ENCODE results near the gene FAM210B.

The FAM210B gene

DNA sequence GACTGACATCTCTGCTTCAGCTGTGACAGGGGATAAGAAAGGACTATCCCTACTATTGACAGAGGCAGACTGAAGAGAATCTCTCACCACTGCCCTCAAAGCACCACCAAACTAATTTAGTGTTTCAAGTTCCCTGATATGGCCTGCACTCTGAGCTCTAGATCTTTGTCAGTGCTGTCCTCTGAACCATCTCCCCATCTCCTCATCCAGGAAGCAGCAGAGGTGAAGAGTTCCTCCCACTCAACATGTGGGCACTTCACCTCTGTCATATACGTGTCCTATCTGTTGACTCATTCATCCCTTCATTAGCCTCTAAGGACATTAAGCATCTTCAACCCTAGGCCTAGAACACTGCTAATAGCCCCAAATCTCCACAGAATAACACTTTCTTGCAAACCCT, 14.1 kb downstream of the FAM210B start:
- H3F3A ChIP-seq (ENCODE audit: insufficient read depth): peaks cover 15% of the 10 kb centered on the region; the same call in 1 of the 2 replicates
- H3K27ac ChIP-seq (ENCODE audit: low read depth, low read length): no peak overlapping the region
- no peak overlapping the region for H3K9ac ChIP-seq (ENCODE audit: low read length)
- H3K79me2 ChIP-seq (ENCODE audit: insufficient read depth, low read length): peaks cover 25% of the 10 kb centered on the region
- H3K9me3 ChIP-seq (ENCODE audit: insufficient read depth, low read length): no peaks in the 10 kb centered on the region
- TF ChIP-seq EZH2phosphoT487 (conservative IDR thresholded peaks at IDR 0.05; ENCODE audit: low read length): no peak
- TF ChIP-seq, protein P1, sequence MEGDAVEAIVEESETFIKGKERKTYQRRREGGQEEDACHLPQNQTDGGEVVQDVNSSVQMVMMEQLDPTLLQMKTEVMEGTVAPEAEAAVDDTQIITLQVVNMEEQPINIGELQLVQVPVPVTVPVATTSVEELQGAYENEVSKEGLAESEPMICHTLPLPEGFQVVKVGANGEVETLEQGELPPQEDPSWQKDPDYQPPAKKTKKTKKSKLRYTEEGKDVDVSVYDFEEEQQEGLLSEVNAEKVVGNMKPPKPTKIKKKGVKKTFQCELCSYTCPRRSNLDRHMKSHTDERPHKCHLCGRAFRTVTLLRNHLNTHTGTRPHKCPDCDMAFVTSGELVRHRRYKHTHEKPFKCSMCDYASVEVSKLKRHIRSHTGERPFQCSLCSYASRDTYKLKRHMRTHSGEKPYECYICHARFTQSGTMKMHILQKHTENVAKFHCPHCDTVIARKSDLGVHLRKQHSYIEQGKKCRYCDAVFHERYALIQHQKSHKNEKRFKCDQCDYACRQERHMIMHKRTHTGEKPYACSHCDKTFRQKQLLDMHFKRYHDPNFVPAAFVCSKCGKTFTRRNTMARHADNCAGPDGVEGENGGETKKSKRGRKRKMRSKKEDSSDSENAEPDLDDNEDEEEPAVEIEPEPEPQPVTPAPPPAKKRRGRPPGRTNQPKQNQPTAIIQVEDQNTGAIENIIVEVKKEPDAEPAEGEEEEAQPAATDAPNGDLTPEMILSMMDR (IDR thresholded peaks at IDR 0.05; ENCODE audit: insufficient read depth, low read length, poor library complexity, severe bottlenecking): no peak
- H3K36me3 ChIP-seq (ENCODE audit: low read length): peaks cover 38% of the 10 kb centered on the region; the same call in 1 of the 2 replicates
- peaks cover 11% of the 10 kb centered on the region; the same call in 1 of the 2 replicates for H4K20me1 ChIP-seq (ENCODE audit: low read depth, low read length)
- H3K9me2 ChIP-seq (replicated peaks; ENCODE audit: insufficient read depth, low read length): no peaks in the 10 kb centered on the region
- no peak overlapping the region for H3K4me2 ChIP-seq (ENCODE audit: low read depth, low read length, poor library complexity, severe bottlenecking)
- H2AFZ ChIP-seq (ENCODE audit: low read depth, low read length, severe bottlenecking): no peak overlapping the region
- no peak overlapping the region for H3K4me3 ChIP-seq (ENCODE audit: insufficient read depth, low read length, poor library complexity, severe bottlenecking)
- H3K27me3 ChIP-seq (ENCODE audit: low read length): no peaks in the 10 kb centered on the region

DNA sequence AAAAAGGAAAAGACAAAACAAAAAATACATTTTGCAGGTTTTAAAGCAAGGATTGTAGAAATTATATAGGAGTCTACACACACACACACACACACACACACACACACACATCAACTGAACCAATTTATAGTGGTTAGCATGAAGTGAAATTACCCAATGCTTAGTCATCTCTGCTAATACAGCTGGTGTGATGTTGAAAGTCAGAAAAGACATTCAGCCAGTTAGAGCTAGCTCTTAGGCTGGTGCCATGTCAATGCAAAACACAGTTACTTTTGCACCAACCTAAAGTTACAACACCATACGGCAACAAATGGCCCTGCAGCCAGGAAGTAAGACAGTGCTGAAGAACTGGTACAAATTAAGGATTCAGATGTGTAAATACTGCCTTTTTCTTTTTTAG, 15.2 kb downstream of the FAM210B start:
- no peak for TF ChIP-seq EZH2phosphoT487 (conservative IDR thresholded peaks at IDR 0.05; ENCODE audit: low read length)
- TF ChIP-seq, protein P1 (IDR thresholded peaks at IDR 0.05; ENCODE audit: insufficient read depth, low read length, poor library complexity, severe bottlenecking): no peak

DNA sequence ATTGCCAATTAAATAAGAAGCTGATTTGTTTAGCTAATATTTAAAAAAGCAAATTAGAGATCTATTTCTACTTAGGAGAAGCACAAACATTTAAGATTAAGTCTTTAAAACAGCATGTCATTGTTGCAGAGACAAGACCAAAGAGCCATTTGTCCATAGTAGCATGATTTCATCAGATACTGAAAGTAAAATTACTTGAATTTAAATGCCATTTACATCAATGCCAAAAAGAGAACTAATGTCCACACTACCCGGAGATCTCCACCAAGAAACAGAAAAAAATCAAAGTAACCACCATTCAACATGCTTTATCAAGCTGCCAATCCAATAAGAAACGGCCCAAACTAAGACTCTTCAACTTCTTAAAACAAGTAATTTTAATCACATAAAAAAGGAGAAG, 17.6 kb downstream of the FAM210B start:
- H3F3A ChIP-seq (ENCODE audit: insufficient read depth): no peaks in the 10 kb centered on the region
- H3K4me2 ChIP-seq (ENCODE audit: low read depth, low read length, poor library complexity, severe bottlenecking): no peak overlapping the region
- H4K20me1 ChIP-seq (ENCODE audit: low read depth, low read length): peaks cover 14% of the 10 kb centered on the region
- no peaks in the 10 kb centered on the region for H3K9me3 ChIP-seq (ENCODE audit: insufficient read depth, low read length)
- H3K9ac ChIP-seq (ENCODE audit: low read length): no peak overlapping the region
- no peak overlapping the region for H3K4me3 ChIP-seq (ENCODE audit: insufficient read depth, low read length, poor library complexity, severe bottlenecking)
- no peaks in the 10 kb centered on the region for H3K27me3 ChIP-seq (ENCODE audit: low read length)
- TF ChIP-seq, protein P1 (IDR thresholded peaks at IDR 0.05; ENCODE audit: insufficient read depth, low read length, poor library complexity, severe bottlenecking): no peak
- TF ChIP-seq EZH2phosphoT487 (conservative IDR thresholded peaks at IDR 0.05; ENCODE audit: low read length): no peak
- peaks cover 49% of the 10 kb centered on the region for H3K79me2 ChIP-seq (ENCODE audit: insufficient read depth, low read length)
- H2AFZ ChIP-seq (ENCODE audit: low read depth, low read length, severe bottlenecking): no peak overlapping the region
- H3K27ac ChIP-seq (ENCODE audit: low read depth, low read length): no peak overlapping the region
- H3K36me3 ChIP-seq (ENCODE audit: low read length): peaks cover 58% of the 10 kb centered on the region
- no peaks in the 10 kb centered on the region for H3K9me2 ChIP-seq (replicated peaks; ENCODE audit: insufficient read depth, low read length)

More for the DNA sequence above, 15.2 kb downstream of the FAM210B start:
- Histone ChIP-seq H3K36me3 (ENCODE audit: low read length) (peaks cover 47% of the 10 kb centered on the region), H3K4me2 (ENCODE audit: low read depth, low read length, poor library complexity, severe bottlenecking) (no peak overlapping the region), H2AFZ (ENCODE audit: low read depth, low read length, severe bottlenecking) (no peak overlapping the region), H3K79me2 (ENCODE audit: insufficient read depth, low read length) (peaks cover 36% of the 10 kb centered on the region), H3K9me2 (replicated peaks; ENCODE audit: insufficient read depth, low read length) (no peaks in the 10 kb centered on the region), H4K20me1 (ENCODE audit: low read depth, low read length) (peaks cover 11% of the 10 kb centered on the region; the same call in 1 of the 2 replicates), H3K27ac (ENCODE audit: low read depth, low read length) (no peak overlapping the region), H3K4me3 (ENCODE audit: insufficient read depth, low read length, poor library complexity, severe bottlenecking) (no peak overlapping the region), H3K9me3 (ENCODE audit: insufficient read depth, low read length) (no peaks in the 10 kb centered on the region), H3K27me3 (ENCODE audit: low read length) (no peaks in the 10 kb centered on the region), H3F3A (ENCODE audit: insufficient read depth) (0 out of 2 replicates have a peak, but pooled peaks cover 5% of the 10 kb centered on the region), H3K9ac (ENCODE audit: low read length) (no peak overlapping the region)
